K562 (cell line): ENCODE measurements around the gene GEMIN8. TPM values are rescaled to one million over a fixed set of nuclear protein-coding genes. Genes with fewer than 3 reads are reported as not detected.

Experiments used
- ATAC-seq: fragments of 200-7000 bp; cut with Tn5 transposase; 3 replicates; pipeline ENCODE4 v1.9.1; 2020; ENCODE audit warnings: moderate library complexity
- BruUV-seq: library from RNA; stranded (reverse); fragments of 400-500 nt; replicated peaks from 2 replicates; lab custom pipeline; 2021; lab: Mats Ljungman, UMichigan
- CTCF ChIA-PET: fragments of 300-600 bp; formaldehyde crosslinking; extraction: SDS; loops from one replicate; lab custom pipeline; 2021; ENCODE audit warnings: low intra/inter-chr PET ratio; lab: Yijun Ruan, JAX
- POLR2A ChIA-PET: fragments of 300-600, 350-650 bp; sonication (Branson Sonifier 250); formaldehyde crosslinking; extraction: SDS; loops from one replicate; lab custom pipeline; 2021; ENCODE audit warnings: antibody characterized with exemption, inconsistent platforms; lab: Yijun Ruan, JAX
- DNase-seq, 4 experiments: peaks; one replicate each; pipeline versions ENCODE4 v3.0.0 to v3.0.0-alpha.2; 2011 to 2018; ENCODE audit warnings: low spot score in 3 of 4, mixed read lengths in 3 of 4; ENCODE audit errors: extremely low read depth in 1 of 4
- FAIRE-seq: peaks from 2 replicates; lab custom pipeline; 2011; peaks lifted over from hg19 to GRCh38; lab: Jason Lieb, UNC
- H2AFZ ChIP-seq: 2 replicates; pipeline ENCODE4 v1.6.0; 2011; ENCODE audit warnings: low read depth, low read length, control low read depth, inconsistent platforms
- H3K27ac ChIP-seq: fragments of 200-600 bp; 3 replicates; pipeline ENCODE4 v1.8.0; 2011; ENCODE audit warnings: low read depth, mild to moderate bottlenecking, control low read depth, inconsistent platforms, low read length, moderate library complexity, mixed read lengths; ENCODE audit errors: extremely low read depth
- H3K27me3 ChIP-seq, 2 experiments: fragments of 300-600 bp in 1 of 2; 2 replicates in 1 of 2; 3 replicates in 1 of 2; pipeline versions ENCODE4 v1.6.0 to v1.8.0; 2011; ENCODE audit warnings: inconsistent platforms in 2 of 2, low read length in 2 of 2, mild to moderate bottlenecking in 1 of 2, mixed read lengths in 1 of 2, moderate library complexity in 1 of 2; ENCODE audit not compliant: control insufficient read depth in 2 of 2, insufficient read depth in 2 of 2
- H3K36me3 ChIP-seq: fragments of 300-600 bp; 3 replicates; pipeline ENCODE4 v1.8.0; 2011; ENCODE audit warnings: mild to moderate bottlenecking, low read length, inconsistent platforms; ENCODE audit not compliant: control insufficient read depth, insufficient read depth
- H3K4me1 ChIP-seq, 2 experiments: fragments of 200-600 bp in 1 of 2; replicated peaks in 1 of 2; 2 replicates in 1 of 2; 3 replicates in 1 of 2; pipeline versions ENCODE4 v1.5.1 to v1.8.0; 2011; ENCODE audit warnings: inconsistent platforms in 2 of 2, low read length in 2 of 2, mild to moderate bottlenecking in 1 of 2, mixed read lengths in 1 of 2, moderate library complexity in 1 of 2; ENCODE audit not compliant: control insufficient read depth in 2 of 2, insufficient read depth in 2 of 2
- H3K4me2 ChIP-seq: 2 replicates; pipeline ENCODE4 v1.6.1; 2011; ENCODE audit warnings: low read length, control low read depth, inconsistent platforms, mixed read lengths; ENCODE audit not compliant: insufficient read depth
- H3K4me3 ChIP-seq: fragments of 200-600 bp; sonication (generic), shearing (Covaris generic); 2 replicates; pipeline ENCODE4 v1.5.1; 2016; ENCODE audit warnings: control low read depth, inconsistent platforms
- H3K79me2 ChIP-seq: fragments of 200-600 bp; 3 replicates; pipeline ENCODE4 v1.8.0; 2011; ENCODE audit warnings: low read length, inconsistent platforms; ENCODE audit not compliant: control insufficient read depth, insufficient read depth
- H3K9ac ChIP-seq, 2 experiments: 2 replicates each; pipeline versions ENCODE4 v1.6.0 to v1.6.1; 2011; ENCODE audit warnings: low read depth in 2 of 2, low read length in 2 of 2, control low read depth in 1 of 2, inconsistent platforms in 1 of 2, mild to moderate bottlenecking in 1 of 2, mixed read lengths in 1 of 2; ENCODE audit not compliant: insufficient read depth in 1 of 2
- H3K9me1 ChIP-seq: one replicate; pipeline ENCODE4 v1.6.0; 2011; ENCODE audit warnings: inconsistent platforms, mild to moderate bottlenecking, low read length, moderate library complexity; ENCODE audit not compliant: control insufficient read depth, insufficient read depth
- H3K9me3 ChIP-seq: replicated peaks from 2 replicates; pipeline ENCODE4 v1.5.1; 2011; ENCODE audit warnings: low read depth, low read length, inconsistent platforms; ENCODE audit not compliant: control insufficient read depth, insufficient read depth
- H4K20me1 ChIP-seq: replicated peaks from 2 replicates; pipeline ENCODE4 v1.6.1; 2011; ENCODE audit warnings: low read length, inconsistent platforms, mixed read lengths; ENCODE audit not compliant: control insufficient read depth, insufficient read depth
- CHD1 ChIP-seq: fragments of 200-600 bp; sonication (generic); IDR thresholded peaks from one replicate; pipeline ENCODE4 v1.6.1; 2012; ENCODE audit warnings: mild to moderate bottlenecking, moderate library complexity, low read length, inconsistent platforms
- CREB1 ChIP-seq, 2 experiments: sonication (generic) in 1 of 2; formaldehyde crosslinking in 1 of 2; IDR thresholded peaks; 2 replicates each; pipeline versions ENCODE4 v1.6.1 to v1.8.0; 2012 to 2022; ENCODE audit warnings: inconsistent platforms in 1 of 2, mild to moderate bottlenecking in 1 of 2, missing genetic modification reagents in 1 of 2, moderate library complexity in 1 of 2
- NCOA1 ChIP-seq: fragments of 450-650 bp; IDR thresholded peaks from 2 replicates; pipeline ENCODE4 v1.6.1; 2016; ENCODE audit warnings: low read depth
- TSHZ1 ChIP-seq: fragments of 250-450 bp; sonication (Bioruptor Pico); IDR thresholded peaks from 2 replicates; pipeline ENCODE4 v1.4.0; 2020; ENCODE audit warnings: mild to moderate bottlenecking, moderate library complexity
- ZC3H8 ChIP-seq: fragments of 450-650 bp; IDR thresholded peaks from 2 replicates; pipeline ENCODE4 v1.6.1; 2017
- ZNF282 ChIP-seq: sonication (generic); formaldehyde crosslinking; IDR thresholded peaks from 2 replicates; pipeline ENCODE4 v1.8.1; 2023; ENCODE audit warnings: missing genetic modification reagents
- ZNF444 ChIP-seq: fragments of 250-450 bp; sonication (Bioruptor Pico); IDR thresholded peaks from 2 replicates; pipeline ENCODE4 v1.4.0; 2020; ENCODE audit warnings: mild to moderate bottlenecking, moderate library complexity
- ZNF668 ChIP-seq: fragments of 250-450 bp; sonication (Bioruptor Pico); IDR thresholded peaks from 2 replicates; pipeline ENCODE4 v1.8.0; 2022; ENCODE audit warnings: mild to moderate bottlenecking, inconsistent platforms
- WGBS: fragments of 100-300 bp; shearing (Covaris generic); methylation state at CpG from one replicate; pipeline ENCODE4 v1.1.6; 2016; ENCODE audit warnings: low coverage, mixed read lengths; ENCODE audit not compliant: insufficient coverage; ENCODE audit errors: missing lambda C conversion rate; 5-methylcytosine and 5-hydroxymethylcytosine counted together
- in situ Hi-C: fragments of 300-500 bp; cut with MboI; formaldehyde crosslinking; loops from 4 replicates; pipeline ENCODE4 v1.15.0; 2018; ENCODE audit warnings: inconsistent platforms, mixed read lengths
- intact Hi-C: fragments of 100-400 bp; cut with micrococcal nuclease; formaldehyde crosslinking; loops from 2 replicates; pipeline ENCODE4 v1.14.2; 2022
- polyA plus RNA-seq, 8 experiments: library from polyadenylated mRNA; depleted of rRNA in 4 of 8; stranded (reverse) in 5 of 8; unstranded in 3 of 8; fragments of >200 nt; fragmentation: Nextera tagmentation in 2 of 8; fragmentation: Illumina TruSeq in 1 of 8; extraction: Ambion mirVana in 2 of 8; extraction: Trizol in 1 of 8; gene quantifications; 2 replicates each; pipeline versions ENCODE4 v1.2.1 to v1.2.3, GENCODE V29; 2011 to 2014; ENCODE audit warnings: inconsistent platforms in 1 of 8, missing spikeins in 1 of 8
- total RNA-seq, 7 experiments: library from RNA; depleted of rRNA in 6 of 7; stranded (reverse); fragments of >200 nt in 6 of 7; fragmentation: Illumina TruSeq in 2 of 7; extraction: Trizol in 2 of 7; gene quantifications; 2 replicates each; pipeline versions ENCODE4 v1.2.1 to v1.2.3, GENCODE V29; 2011 to 2021; ENCODE audit warnings: low replicate concordance in 1 of 7

GEMIN8 gene
- total and polyA plus RNA-seq, 9 of the 15 experiments (the other 6 are each of a cell fraction or from before 2014, with no cell fraction given): 10.9 to 29.1 (median 16.9) TPM

- ATAC-seq: no peak
- no TSS peak for BruUV-seq
- in situ Hi-C loops: no loop called here
- FAIRE-seq: no peak
- Histone ChIP-seq H3K4me3 (no peak overlapping the region), H2AFZ (no peak overlapping the region), H3K9me3 (no peaks in the 10 kb centered on the region), H3K4me2 (no peak overlapping the region), H3K36me3 (no peaks in the 10 kb centered on the region), H3K9ac (no peak overlapping the region), H3K79me2 (no peaks in the 10 kb centered on the region), H3K9me1 (no peaks in the 10 kb centered on the region), H4K20me1 (no peaks in the 10 kb centered on the region), H3K27ac (no peak overlapping the region), H3K4me1 (no peaks in the 10 kb centered on the region), H3K27me3 (no peaks in the 10 kb centered on the region)
- DNase-seq: no peak
- CTCF ChIA-PET: no interaction called here
- 67% methylated on average over 10 of the region's 10 CpGs for WGBS
- intact Hi-C loops: no loop called here
- TF ChIP-seq ZNF668 (CRISPR knock-in tag): no peak
- TF ChIP-seq ZNF282 (CRISPR knock-in tag): no peak
- no peak for TF ChIP-seq CHD1
- no peak for TF ChIP-seq TSHZ1 (CRISPR knock-in tag)
- no peak for TF ChIP-seq NCOA1
- no peak for TF ChIP-seq ZC3H8
- no peak for TF ChIP-seq ZNF444 (CRISPR knock-in tag)
- TF ChIP-seq CREB1 (IDR thresholded peaks at IDR 0.05): no peak
- no peak for TF ChIP-seq CREB1 (CRISPR knock-in tag; IDR thresholded peaks at IDR 0.05)
- TF ChIP-seq, all 486 proteins: peak for 0
- POLR2A ChIA-PET: no interaction called here
These were observed 23.2 kb downstream of the GEMIN8 start for GRCh38 chrX:14006540-14006939.
